ENCODE data around the gene EFCAB6. TPM values are rescaled to one million over a fixed set of nuclear protein-coding genes. Genes with fewer than 3 reads are reported as not detected.

Gene EFCAB6
- total RNA-seq, 2 donors from 2014 or later, result 3.3 to 10.5 TPM

DNA sequence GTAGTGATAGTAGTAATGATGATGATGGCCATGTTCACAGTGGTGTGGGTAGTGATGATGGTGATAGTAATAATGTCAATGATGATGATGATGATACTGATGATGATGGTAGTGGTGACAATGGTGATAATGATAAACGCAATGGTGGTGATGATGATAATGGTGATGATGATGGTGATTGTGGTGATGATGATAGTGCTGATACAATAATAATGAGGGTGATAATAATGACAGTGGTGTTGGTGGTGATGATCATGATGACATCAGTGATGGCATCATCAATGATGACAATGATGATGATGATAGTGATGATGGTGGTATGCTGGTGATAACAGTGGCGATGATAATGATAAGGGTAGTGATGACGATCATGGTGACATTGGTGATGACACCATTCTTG is 308.0 kb downstream of the EFCAB6 start:
- intact Hi-C loops (cut with DNase I), result no loop called here
- H3K9me3 ChIP-seq, result no peaks in the 10 kb centered on the region
- no peaks in the 10 kb centered on the region for H3K27me3 ChIP-seq (replicated peaks; ENCODE audit: insufficient read depth)
- H3K36me3 ChIP-seq, result no peaks in the 10 kb centered on the region
- H3K4me1 ChIP-seq (replicated peaks), result no peaks in the 10 kb centered on the region
- TF ChIP-seq, protein P1, sequence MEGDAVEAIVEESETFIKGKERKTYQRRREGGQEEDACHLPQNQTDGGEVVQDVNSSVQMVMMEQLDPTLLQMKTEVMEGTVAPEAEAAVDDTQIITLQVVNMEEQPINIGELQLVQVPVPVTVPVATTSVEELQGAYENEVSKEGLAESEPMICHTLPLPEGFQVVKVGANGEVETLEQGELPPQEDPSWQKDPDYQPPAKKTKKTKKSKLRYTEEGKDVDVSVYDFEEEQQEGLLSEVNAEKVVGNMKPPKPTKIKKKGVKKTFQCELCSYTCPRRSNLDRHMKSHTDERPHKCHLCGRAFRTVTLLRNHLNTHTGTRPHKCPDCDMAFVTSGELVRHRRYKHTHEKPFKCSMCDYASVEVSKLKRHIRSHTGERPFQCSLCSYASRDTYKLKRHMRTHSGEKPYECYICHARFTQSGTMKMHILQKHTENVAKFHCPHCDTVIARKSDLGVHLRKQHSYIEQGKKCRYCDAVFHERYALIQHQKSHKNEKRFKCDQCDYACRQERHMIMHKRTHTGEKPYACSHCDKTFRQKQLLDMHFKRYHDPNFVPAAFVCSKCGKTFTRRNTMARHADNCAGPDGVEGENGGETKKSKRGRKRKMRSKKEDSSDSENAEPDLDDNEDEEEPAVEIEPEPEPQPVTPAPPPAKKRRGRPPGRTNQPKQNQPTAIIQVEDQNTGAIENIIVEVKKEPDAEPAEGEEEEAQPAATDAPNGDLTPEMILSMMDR (IDR thresholded peaks at IDR 0.05), result no peak
- TF ChIP-seq POLR2A (IDR thresholded peaks at IDR 0.05), result no peak
- no peak for TF ChIP-seq POLR2AphosphoS5 (IDR thresholded peaks at IDR 0.05)
- WGBS, result 99% methylated on average over 3 of the region's 3 CpGs
- DNase-seq (ENCODE audit: low spot score), result no peak
- H3K4me3 ChIP-seq, result no peak overlapping the region
- no peak overlapping the region for H3K27ac ChIP-seq

DNA sequence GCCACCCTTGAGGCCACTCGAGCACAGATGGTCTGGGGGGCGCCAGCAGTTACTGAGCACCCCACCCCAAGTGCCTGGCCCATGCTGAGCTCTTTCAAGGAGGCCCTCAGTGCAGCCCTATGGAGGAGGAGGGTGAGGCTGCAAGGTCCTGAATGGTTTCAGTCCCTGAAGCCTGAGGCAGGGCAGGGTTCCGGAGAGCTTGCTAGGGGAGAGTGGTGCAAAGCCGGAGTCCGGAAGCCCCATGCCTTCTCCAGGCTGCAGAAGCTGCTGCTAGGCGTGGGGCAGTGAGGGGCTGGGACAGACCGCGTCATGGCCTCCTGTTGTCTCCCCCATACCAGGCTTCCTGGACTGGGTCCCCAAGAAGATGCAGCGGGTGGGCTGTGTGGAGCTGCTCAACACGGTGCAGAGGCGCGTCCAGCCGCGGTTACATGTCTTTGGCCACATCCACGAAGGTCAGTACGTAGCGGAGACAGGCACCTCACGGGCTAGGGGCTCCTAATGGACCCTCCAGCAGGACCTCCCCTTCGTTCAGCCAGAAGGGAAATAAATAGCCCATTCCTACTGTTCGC is 309.7 kb downstream of the EFCAB6 start:
- 87% methylated on average over 15 of the region's 20 CpGs for WGBS
- TF ChIP-seq POLR2AphosphoS5 (IDR thresholded peaks at IDR 0.05) (no peak), POLR2A (IDR thresholded peaks at IDR 0.05) (no peak)
- TF ChIP-seq, protein P1 (IDR thresholded peaks at IDR 0.05), result no peak
- intact Hi-C loops (cut with DNase I), result no loop called here
- Histone ChIP-seq H3K4me1 (replicated peaks) (no peaks in the 10 kb centered on the region), H3K36me3 (no peaks in the 10 kb centered on the region), H3K27me3 (replicated peaks; ENCODE audit: insufficient read depth) (no peaks in the 10 kb centered on the region), H3K27ac (no peak overlapping the region), H3K4me3 (no peak overlapping the region), H3K9me3 (no peaks in the 10 kb centered on the region)
- DNase-seq (ENCODE audit: low spot score), result no peak

DNA sequence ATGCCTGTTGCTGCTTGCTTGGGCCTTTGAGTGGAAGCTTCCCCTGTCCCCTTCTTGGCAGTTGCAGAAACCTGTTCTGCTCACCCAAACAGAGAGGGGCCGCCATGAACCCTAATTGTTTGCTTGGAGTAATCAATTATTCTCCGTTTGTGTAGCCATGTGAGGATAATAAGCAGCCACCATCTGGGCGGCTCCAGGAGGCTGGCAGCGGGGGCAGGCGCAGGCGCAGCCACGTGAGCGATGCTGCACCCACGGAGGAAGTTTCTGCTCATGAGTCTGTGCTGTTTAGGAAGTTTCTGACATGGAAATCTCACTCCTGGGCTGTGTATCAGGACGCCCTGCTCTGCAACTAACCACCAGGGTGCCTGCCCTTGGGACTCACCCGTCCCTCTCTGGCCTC is 310.2 kb downstream of the EFCAB6 start:
- no peak for DNase-seq (ENCODE audit: low spot score)
- intact Hi-C loops (cut with DNase I), result no loop called here
- no peaks in the 10 kb centered on the region for H3K4me1 ChIP-seq (replicated peaks)
- no peak overlapping the region for H3K27ac ChIP-seq
- H3K36me3 ChIP-seq, result no peaks in the 10 kb centered on the region
- H3K4me3 ChIP-seq, result no peak overlapping the region
- H3K27me3 ChIP-seq (replicated peaks; ENCODE audit: insufficient read depth), result no peaks in the 10 kb centered on the region
- H3K9me3 ChIP-seq, result no peaks in the 10 kb centered on the region
- TF ChIP-seq POLR2AphosphoS5 (IDR thresholded peaks at IDR 0.05) (no peak), POLR2A (IDR thresholded peaks at IDR 0.05) (no peak)
- TF ChIP-seq, protein P1 (IDR thresholded peaks at IDR 0.05), result no peak
- 50% methylated on average over 11 of the region's 11 CpGs for WGBS

DNA sequence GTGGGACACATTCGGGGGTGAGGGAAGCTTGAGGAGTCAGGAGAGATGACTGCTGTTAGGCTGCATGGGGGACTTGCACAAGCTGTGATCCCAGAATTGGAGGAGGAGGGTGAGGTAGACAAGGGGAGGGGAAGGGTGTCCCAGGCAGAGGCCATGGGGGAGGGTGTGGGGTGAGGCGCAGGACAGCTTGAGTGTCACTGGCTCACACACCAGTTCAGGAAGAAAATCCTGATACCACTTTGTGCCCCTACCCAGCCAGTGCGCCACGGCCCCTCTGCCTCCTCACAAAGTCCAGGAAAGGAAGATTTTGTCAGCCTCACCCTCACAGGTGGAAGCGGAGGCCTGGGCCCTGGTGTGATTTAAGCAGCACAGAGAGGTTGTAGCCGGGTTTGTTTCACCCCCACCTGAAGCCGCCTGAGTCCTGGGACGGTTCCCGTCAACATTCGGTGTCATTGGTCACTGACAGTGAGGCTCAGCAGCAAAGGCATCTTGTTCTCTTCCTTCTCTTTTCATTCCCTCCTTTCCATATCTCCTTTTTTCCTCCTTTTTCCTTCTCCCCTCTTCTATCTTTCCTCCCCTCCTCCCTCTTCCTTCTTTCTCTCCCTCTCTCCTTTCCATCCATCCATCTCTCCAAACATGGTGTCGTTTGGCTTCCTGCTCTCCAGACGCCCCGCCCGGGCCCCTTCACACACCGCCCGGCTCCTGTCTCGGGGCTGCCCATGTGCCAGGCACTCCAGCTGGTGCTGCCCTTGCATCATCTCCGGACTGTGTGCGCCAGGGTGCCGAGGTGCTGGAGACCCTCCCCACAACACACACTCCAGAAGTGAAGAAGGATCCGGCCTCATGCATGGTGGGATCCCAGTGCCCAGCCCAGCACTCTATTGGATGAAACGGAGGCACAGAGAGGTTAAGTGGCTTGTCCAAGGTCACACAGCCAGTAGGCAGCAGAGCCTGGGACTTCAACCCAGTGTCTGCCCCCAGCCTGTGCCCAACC is 311.0 kb downstream of the EFCAB6 start:
- H3K27me3 ChIP-seq (replicated peaks; ENCODE audit: insufficient read depth), result no peaks in the 10 kb centered on the region
- no peak for DNase-seq (ENCODE audit: low spot score)
- no peak for TF ChIP-seq POLR2AphosphoS5 (IDR thresholded peaks at IDR 0.05)
- TF ChIP-seq POLR2A (IDR thresholded peaks at IDR 0.05), result no peak
- TF ChIP-seq, protein P1 (IDR thresholded peaks at IDR 0.05), result no peak
- WGBS, result 72% methylated on average over 22 of the region's 22 CpGs
- H3K27ac ChIP-seq, result no peak overlapping the region
- H3K4me1 ChIP-seq (replicated peaks), result no peaks in the 10 kb centered on the region
- H3K36me3 ChIP-seq, result no peaks in the 10 kb centered on the region
- H3K4me3 ChIP-seq, result no peak overlapping the region
- no peaks in the 10 kb centered on the region for H3K9me3 ChIP-seq
- intact Hi-C loops (cut with DNase I), result no loop called here
